ENCODE data around the gene LMO4. TPM values are rescaled to one million over a fixed set of nuclear protein-coding genes. Genes with fewer than 3 reads are reported as not detected.

The LMO4 gene
- total RNA-seq, 1 experiment from 2014 or later, result 175 TPM

GRCh38 chr1:87334351-87335174, 5.9 kb downstream of the LMO4 start:
- DNase-seq, result peak; percentile 84
- Histone ChIP-seq H3K4me3 (ENCODE audit: insufficient read depth, low read depth, low read length) (peak overlapping the region; percentile 46), H3K36me3 (replicated peaks; ENCODE audit: control insufficient read depth, insufficient read depth, low read length) (peaks cover 15% of the 10 kb centered on the region), H3K27me3 (ENCODE audit: control insufficient read depth, insufficient read depth, low read length) (no peaks in the 10 kb centered on the region)

- DNase-seq, result peak; percentile 82
- Histone ChIP-seq H3K27me3 (ENCODE audit: control insufficient read depth, insufficient read depth, low read length) (no peaks in the 10 kb centered on the region), H3K4me3 (ENCODE audit: insufficient read depth, low read depth, low read length) (peak overlapping the region; percentile 46), H3K36me3 (replicated peaks; ENCODE audit: control insufficient read depth, insufficient read depth, low read length) (peaks cover 20% of the 10 kb centered on the region)
Observed at GRCh38 chr1:87335175-87335884, 6.7 kb downstream of the LMO4 start.

DNA sequence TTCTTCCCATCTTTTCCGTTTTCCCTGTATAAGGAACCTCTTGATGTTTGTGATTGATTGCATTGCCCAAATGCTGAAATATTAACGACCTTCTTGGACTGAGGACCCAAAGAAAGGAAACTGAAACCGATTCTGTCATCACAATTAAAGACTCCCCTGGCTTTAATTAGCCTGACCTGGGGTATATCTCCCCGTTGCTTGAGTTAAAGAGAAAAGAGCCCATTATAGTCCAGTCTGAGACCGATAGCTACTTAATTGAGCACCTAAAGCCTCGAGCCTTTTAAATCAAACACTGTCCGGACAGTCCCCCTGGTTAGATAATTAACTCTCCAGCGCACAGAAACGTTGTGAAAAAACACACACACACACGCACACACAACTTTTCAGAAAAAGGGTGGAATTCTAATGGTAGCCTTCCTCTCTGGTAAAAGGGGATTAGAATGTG, 8.0 kb downstream of the LMO4 start:
- Histone ChIP-seq H3K36me3 (replicated peaks; ENCODE audit: control insufficient read depth, insufficient read depth, low read length) (peaks cover 26% of the 10 kb centered on the region), H3K27me3 (ENCODE audit: control insufficient read depth, insufficient read depth, low read length) (no peaks in the 10 kb centered on the region), H3K4me3 (ENCODE audit: insufficient read depth, low read depth, low read length) (no peak overlapping the region)
- DNase-seq, result no peak

GRCh38 chr1:87337606-87338005, 8.9 kb downstream of the LMO4 start:
- no peaks in the 10 kb centered on the region for H3K27me3 ChIP-seq (ENCODE audit: control insufficient read depth, insufficient read depth, low read length)
- no peak for DNase-seq
- H3K4me3 ChIP-seq (ENCODE audit: insufficient read depth, low read depth, low read length), result no peak overlapping the region
- peaks cover 22% of the 10 kb centered on the region for H3K36me3 ChIP-seq (replicated peaks; ENCODE audit: control insufficient read depth, insufficient read depth, low read length)

GRCh38 chr1:87338566-87338965, 9.9 kb downstream of the LMO4 start:
- no peak for DNase-seq
- peaks cover 24% of the 10 kb centered on the region for H3K36me3 ChIP-seq (replicated peaks; ENCODE audit: control insufficient read depth, insufficient read depth, low read length)
- H3K4me3 ChIP-seq (ENCODE audit: insufficient read depth, low read depth, low read length), result no peak overlapping the region
- H3K27me3 ChIP-seq (ENCODE audit: control insufficient read depth, insufficient read depth, low read length), result no peaks in the 10 kb centered on the region

DNA sequence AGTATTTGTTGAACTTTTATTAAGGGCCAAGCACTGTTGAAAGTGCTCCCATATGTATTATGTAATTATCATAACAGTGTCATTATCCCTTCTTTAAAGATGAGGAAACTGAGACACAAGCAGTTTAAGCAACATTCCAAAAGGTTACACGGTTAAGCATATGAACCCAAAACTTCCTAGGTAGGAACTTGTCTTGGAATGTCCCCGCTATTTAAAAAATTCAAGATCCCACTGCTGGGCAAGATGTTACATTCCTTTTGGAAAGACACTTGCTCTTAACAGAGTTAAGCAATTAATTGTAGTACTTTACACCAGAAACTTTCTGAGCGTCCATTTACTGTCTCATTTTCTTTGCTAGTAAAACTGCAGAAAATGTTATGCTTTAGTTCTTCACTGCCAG, 15.6 kb downstream of the LMO4 start:
- Histone ChIP-seq H3K4me3 (ENCODE audit: insufficient read depth, low read depth, low read length) (no peak overlapping the region), H3K27me3 (ENCODE audit: control insufficient read depth, insufficient read depth, low read length) (no peaks in the 10 kb centered on the region), H3K36me3 (replicated peaks; ENCODE audit: control insufficient read depth, insufficient read depth, low read length) (peaks cover 22% of the 10 kb centered on the region)
- no peak for DNase-seq

DNA sequence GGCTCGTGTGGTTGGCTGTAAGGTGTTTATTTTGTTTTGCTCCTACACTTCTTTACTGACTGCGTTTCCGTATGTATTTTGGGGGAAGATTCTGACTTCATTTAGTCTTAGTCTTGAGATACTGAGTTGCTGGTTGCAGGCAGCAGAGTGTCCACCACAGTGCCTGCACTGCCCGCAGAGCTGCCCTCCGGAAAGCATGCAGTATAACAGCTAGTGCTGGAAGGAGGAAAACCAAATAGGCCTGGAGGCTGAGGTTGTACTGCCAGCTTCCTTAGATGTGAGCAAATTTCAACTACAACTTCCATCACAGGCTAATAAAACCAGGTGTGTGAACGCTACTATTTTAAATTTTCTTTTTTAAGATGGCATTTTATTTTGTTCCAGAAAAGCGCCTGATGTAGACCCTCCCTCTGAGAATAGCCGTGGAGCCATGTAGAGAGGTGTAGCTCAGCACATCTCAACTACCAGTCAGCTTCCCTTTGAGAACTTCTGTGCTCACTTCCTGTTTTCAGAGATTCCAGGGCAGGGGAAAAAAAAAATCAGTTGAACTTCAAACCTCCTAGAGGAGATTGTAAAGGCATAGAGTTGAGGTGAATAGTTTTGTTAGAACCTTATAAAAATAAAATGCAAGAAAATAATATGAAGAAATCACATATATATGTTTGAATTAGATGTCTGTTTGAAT, 17.6 kb downstream of the LMO4 start:
- Histone ChIP-seq H3K36me3 (replicated peaks; ENCODE audit: control insufficient read depth, insufficient read depth, low read length) (peaks cover 11% of the 10 kb centered on the region), H3K4me3 (ENCODE audit: insufficient read depth, low read depth, low read length) (no peak overlapping the region), H3K27me3 (ENCODE audit: control insufficient read depth, insufficient read depth, low read length) (no peaks in the 10 kb centered on the region)
- DNase-seq, result no peak

DNA sequence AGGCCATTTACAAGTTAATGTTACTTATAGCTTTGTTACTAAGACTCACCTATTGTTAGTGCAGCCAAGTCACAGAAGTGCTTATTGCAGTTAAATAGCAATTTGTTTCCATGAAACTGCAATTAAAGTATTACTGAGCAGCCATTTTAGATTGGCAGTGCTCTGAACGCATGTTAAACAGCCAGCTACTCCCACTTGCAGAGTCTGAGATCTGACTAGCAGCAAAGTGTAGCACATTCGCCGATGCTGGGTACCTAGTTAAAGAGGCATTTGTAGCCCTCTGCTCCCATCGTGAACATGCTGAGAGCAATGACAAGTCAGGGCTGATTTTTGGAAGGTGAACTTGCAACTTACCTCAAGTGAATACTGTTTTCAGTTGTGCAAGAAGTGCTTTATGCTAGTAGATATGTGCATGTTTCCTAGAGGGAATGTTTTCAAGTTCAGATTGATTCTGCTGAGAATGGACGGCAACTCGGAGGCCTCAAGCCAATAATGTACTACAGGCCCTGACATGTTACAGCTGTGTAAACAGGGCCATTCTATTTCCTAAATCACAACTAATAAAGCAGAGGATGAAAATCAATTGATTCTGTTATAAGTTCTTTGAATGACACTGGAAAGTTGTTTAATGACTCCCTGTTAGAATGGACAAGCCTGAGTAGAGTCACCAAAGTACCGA, 19.8 kb downstream of the LMO4 start:
- Histone ChIP-seq H3K27me3 (ENCODE audit: control insufficient read depth, insufficient read depth, low read length) (no peaks in the 10 kb centered on the region), H3K4me3 (ENCODE audit: insufficient read depth, low read depth, low read length) (no peak overlapping the region), H3K36me3 (replicated peaks; ENCODE audit: control insufficient read depth, insufficient read depth, low read length) (peaks cover 4% of the 10 kb centered on the region)
- DNase-seq, result no peak

- H3K27me3 ChIP-seq (ENCODE audit: control insufficient read depth, insufficient read depth, low read length), result no peaks in the 10 kb centered on the region
- no peak overlapping the region for H3K4me3 ChIP-seq (ENCODE audit: insufficient read depth, low read depth, low read length)
- H3K36me3 ChIP-seq (replicated peaks; ENCODE audit: control insufficient read depth, insufficient read depth, low read length), result peaks cover 2% of the 10 kb centered on the region
- no peak for DNase-seq
Observed at GRCh38 chr1:87349036-87349435, 20.4 kb downstream of the LMO4 start.

DNA sequence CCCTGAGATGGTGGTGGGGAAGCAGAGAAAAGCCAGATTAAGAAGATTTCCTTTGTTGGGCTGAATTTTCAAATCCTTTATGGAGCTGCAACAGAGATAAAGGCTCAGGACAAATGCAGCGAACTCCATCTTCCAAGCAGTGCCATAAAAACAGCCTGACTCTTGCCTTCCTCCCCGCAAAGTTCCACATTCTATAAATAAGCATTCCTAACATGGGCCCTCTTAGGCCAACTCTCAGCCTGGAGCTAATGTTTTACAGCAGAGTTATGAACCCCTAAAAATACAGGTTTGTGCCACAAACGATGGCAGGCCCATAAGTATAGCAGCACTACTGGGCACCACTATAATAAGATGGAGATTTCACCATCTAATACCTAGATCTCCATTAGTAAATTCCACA, 27.2 kb downstream of the LMO4 start:
- H3K4me3 ChIP-seq (ENCODE audit: insufficient read depth, low read depth, low read length), result no peak overlapping the region
- no peaks in the 10 kb centered on the region for H3K36me3 ChIP-seq (replicated peaks; ENCODE audit: control insufficient read depth, insufficient read depth, low read length)
- no peaks in the 10 kb centered on the region for H3K27me3 ChIP-seq (ENCODE audit: control insufficient read depth, insufficient read depth, low read length)
- no peak for DNase-seq

DNA sequence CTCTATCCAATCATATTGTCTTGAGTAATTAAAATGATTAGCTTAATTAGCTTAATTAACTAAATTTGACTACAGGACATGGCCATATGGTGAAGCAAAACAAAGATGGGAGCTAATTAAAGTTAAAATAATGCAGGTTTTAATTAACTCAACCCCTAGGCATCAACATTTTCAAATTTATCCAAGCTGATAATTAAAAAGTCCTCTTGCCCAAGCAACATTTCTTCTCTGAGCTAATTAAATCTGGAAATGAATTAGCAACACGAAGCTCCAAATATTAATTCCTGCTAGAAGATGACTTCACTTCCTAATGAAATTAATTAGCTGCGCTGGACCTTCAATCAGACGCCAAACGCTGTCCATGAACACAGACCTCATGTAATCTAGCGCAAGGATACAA, 27.9 kb downstream of the LMO4 start:
- Histone ChIP-seq H3K36me3 (replicated peaks; ENCODE audit: control insufficient read depth, insufficient read depth, low read length) (no peaks in the 10 kb centered on the region), H3K27me3 (ENCODE audit: control insufficient read depth, insufficient read depth, low read length) (no peaks in the 10 kb centered on the region), H3K4me3 (ENCODE audit: insufficient read depth, low read depth, low read length) (no peak overlapping the region)
- DNase-seq, result no peak

- no peak overlapping the region for H3K4me3 ChIP-seq (ENCODE audit: insufficient read depth, low read depth, low read length)
- H3K27me3 ChIP-seq (ENCODE audit: control insufficient read depth, insufficient read depth, low read length), result no peaks in the 10 kb centered on the region
- no peaks in the 10 kb centered on the region for H3K36me3 ChIP-seq (replicated peaks; ENCODE audit: control insufficient read depth, insufficient read depth, low read length)
- no peak for DNase-seq
Observed at GRCh38 chr1:87358219-87358618, 29.5 kb downstream of the LMO4 start.

- Histone ChIP-seq H3K36me3 (replicated peaks; ENCODE audit: control insufficient read depth, insufficient read depth, low read length) (no peaks in the 10 kb centered on the region), H3K4me3 (ENCODE audit: insufficient read depth, low read depth, low read length) (no peak overlapping the region), H3K27me3 (ENCODE audit: control insufficient read depth, insufficient read depth, low read length) (no peaks in the 10 kb centered on the region)
- no peak for DNase-seq
Observed at GRCh38 chr1:87359586-87359985, 30.9 kb downstream of the LMO4 start.

GRCh38 chr1:87362063-87362833, 33.6 kb downstream of the LMO4 start:
- H3K36me3 ChIP-seq (replicated peaks; ENCODE audit: control insufficient read depth, insufficient read depth, low read length), result no peaks in the 10 kb centered on the region
- H3K4me3 ChIP-seq (ENCODE audit: insufficient read depth, low read depth, low read length), result no peak overlapping the region
- H3K27me3 ChIP-seq (ENCODE audit: control insufficient read depth, insufficient read depth, low read length), result no peaks in the 10 kb centered on the region
- DNase-seq, result no peak
